Measurements from ENCODE around the gene DEPDC1. TPM values are rescaled to one million over a fixed set of nuclear protein-coding genes. Genes with fewer than 3 reads are reported as not detected.

DEPDC1 gene, protein sequence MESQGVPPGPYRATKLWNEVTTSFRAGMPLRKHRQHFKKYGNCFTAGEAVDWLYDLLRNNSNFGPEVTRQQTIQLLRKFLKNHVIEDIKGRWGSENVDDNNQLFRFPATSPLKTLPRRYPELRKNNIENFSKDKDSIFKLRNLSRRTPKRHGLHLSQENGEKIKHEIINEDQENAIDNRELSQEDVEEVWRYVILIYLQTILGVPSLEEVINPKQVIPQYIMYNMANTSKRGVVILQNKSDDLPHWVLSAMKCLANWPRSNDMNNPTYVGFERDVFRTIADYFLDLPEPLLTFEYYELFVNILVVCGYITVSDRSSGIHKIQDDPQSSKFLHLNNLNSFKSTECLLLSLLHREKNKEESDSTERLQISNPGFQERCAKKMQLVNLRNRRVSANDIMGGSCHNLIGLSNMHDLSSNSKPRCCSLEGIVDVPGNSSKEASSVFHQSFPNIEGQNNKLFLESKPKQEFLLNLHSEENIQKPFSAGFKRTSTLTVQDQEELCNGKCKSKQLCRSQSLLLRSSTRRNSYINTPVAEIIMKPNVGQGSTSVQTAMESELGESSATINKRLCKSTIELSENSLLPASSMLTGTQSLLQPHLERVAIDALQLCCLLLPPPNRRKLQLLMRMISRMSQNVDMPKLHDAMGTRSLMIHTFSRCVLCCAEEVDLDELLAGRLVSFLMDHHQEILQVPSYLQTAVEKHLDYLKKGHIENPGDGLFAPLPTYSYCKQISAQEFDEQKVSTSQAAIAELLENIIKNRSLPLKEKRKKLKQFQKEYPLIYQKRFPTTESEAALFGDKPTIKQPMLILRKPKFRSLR
- total RNA-seq (ENCODE audit: unreplicated experiment), result 4.6 TPM
- long read RNA-seq, full-length matches to known transcripts, result 3 of 4 reads
- long read RNA-seq, partial matches to known transcripts, result 1 of 4 reads
- long read RNA-seq, other reads (novel, unspliced or antisense), result 0 of 4 reads

GRCh38 chr1:68496680-68497357 lies at the start of gene DEPDC1:
Gene DEPDC1, minus strand, starts transcription at chr1:68497082. Its CDS starts 83 bp downstream, at chr1:68496999.
- no peaks in the 10 kb centered on the region for H3K4me1 Mint-ChIP-seq (ENCODE audit: unreplicated experiment)
- H3K9me3 Mint-ChIP-seq (ENCODE audit: unreplicated experiment), result no peaks in the 10 kb centered on the region
- H3K27ac Mint-ChIP-seq (ENCODE audit: unreplicated experiment), result no peak within 1 kb of the TSS
- H3K27me3 Mint-ChIP-seq (ENCODE audit: unreplicated experiment), result no peaks in the 10 kb centered on the region
- H3K36me3 Mint-ChIP-seq (ENCODE audit: low read depth, unreplicated experiment), result no peaks in the 10 kb centered on the region
- no peak for TF ChIP-seq CTCF (IDR thresholded peaks at IDR 0.05; ENCODE audit: unreplicated experiment)
- H3K4me3 Mint-ChIP-seq (ENCODE audit: unreplicated experiment), result peak within 1 kb of the TSS; percentile 94
- DNase-seq (ENCODE audit: low spot score), result peak; percentile 98

- Mint-ChIP-seq H3K36me3 (ENCODE audit: low read depth, unreplicated experiment) (no peaks in the 10 kb centered on the region), H3K9me3 (ENCODE audit: unreplicated experiment) (no peaks in the 10 kb centered on the region)
- no peak for TF ChIP-seq CTCF (IDR thresholded peaks at IDR 0.05; ENCODE audit: unreplicated experiment)
These were observed 47.8 kb upstream of the DEPDC1 start for GRCh38 chr1:68544651-68545050.

DNA sequence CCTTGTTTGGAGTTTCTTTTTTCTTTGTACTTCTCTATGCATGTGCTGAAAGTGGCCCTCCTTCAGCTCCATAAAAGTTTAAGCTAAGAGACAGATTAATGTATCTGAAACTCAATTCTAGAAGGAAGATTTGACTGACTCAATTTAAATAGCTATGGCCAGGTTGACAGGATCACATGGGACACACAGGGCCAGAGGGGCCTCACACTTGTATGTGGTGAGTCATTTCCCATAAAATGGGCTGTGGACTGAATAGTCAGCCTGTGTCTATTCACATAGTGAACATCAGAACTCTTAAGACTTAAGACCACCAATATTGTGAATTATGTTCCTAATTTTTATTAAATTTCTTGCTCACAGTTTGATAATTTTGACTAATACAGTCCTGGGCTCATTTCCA lies 45.7 kb upstream of the DEPDC1 start:
- Mint-ChIP-seq H3K36me3 (ENCODE audit: low read depth, unreplicated experiment) (no peaks in the 10 kb centered on the region), H3K27me3 (ENCODE audit: unreplicated experiment) (peaks cover 2% of the 10 kb centered on the region), H3K27ac (ENCODE audit: unreplicated experiment) (no peak overlapping the region), H3K4me3 (ENCODE audit: unreplicated experiment) (no peak overlapping the region), H3K4me1 (ENCODE audit: unreplicated experiment) (peaks cover 3% of the 10 kb centered on the region), H3K9me3 (ENCODE audit: unreplicated experiment) (no peaks in the 10 kb centered on the region)
- DNase-seq (ENCODE audit: low spot score), result no peak
- no peak for TF ChIP-seq CTCF (IDR thresholded peaks at IDR 0.05; ENCODE audit: unreplicated experiment)

More at GRCh38 chr1:68544651-68545050, 47.8 kb upstream of the DEPDC1 start:
- peaks cover 2% of the 10 kb centered on the region for H3K27me3 Mint-ChIP-seq (ENCODE audit: unreplicated experiment)
- H3K27ac Mint-ChIP-seq (ENCODE audit: unreplicated experiment), result no peak overlapping the region
- H3K4me1 Mint-ChIP-seq (ENCODE audit: unreplicated experiment), result peaks cover 3% of the 10 kb centered on the region
- DNase-seq (ENCODE audit: low spot score), result no peak
- no peak overlapping the region for H3K4me3 Mint-ChIP-seq (ENCODE audit: unreplicated experiment)

DNA sequence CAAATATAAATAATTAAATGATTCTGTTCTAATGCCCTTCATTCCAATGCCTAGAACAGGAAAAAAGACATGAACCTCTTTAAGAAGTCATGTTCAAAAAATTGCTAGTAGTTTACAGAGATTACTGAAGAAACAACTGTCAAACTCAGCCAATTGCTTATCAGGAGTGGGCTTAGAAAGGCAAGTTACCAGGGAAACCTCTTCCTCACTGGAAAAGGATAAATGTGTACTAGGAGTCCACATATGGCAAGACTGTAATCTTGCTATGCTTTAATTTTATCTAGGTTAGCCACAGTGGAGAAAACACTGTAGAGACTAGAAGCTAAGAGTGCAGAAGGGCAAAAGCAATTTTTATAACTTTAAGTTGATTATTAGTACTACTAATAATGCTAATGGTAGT lies 42.1 kb upstream of the DEPDC1 start:
- peaks cover 2% of the 10 kb centered on the region for H3K27me3 Mint-ChIP-seq (ENCODE audit: unreplicated experiment)
- H3K9me3 Mint-ChIP-seq (ENCODE audit: unreplicated experiment), result no peaks in the 10 kb centered on the region
- H3K4me3 Mint-ChIP-seq (ENCODE audit: unreplicated experiment), result no peak overlapping the region
- H3K27ac Mint-ChIP-seq (ENCODE audit: unreplicated experiment), result no peak overlapping the region
- DNase-seq (ENCODE audit: low spot score), result no peak
- no peaks in the 10 kb centered on the region for H3K4me1 Mint-ChIP-seq (ENCODE audit: unreplicated experiment)
- no peak for TF ChIP-seq CTCF (IDR thresholded peaks at IDR 0.05; ENCODE audit: unreplicated experiment)
- no peaks in the 10 kb centered on the region for H3K36me3 Mint-ChIP-seq (ENCODE audit: low read depth, unreplicated experiment)
